ENCODE data around the gene SRP68.

DNA sequence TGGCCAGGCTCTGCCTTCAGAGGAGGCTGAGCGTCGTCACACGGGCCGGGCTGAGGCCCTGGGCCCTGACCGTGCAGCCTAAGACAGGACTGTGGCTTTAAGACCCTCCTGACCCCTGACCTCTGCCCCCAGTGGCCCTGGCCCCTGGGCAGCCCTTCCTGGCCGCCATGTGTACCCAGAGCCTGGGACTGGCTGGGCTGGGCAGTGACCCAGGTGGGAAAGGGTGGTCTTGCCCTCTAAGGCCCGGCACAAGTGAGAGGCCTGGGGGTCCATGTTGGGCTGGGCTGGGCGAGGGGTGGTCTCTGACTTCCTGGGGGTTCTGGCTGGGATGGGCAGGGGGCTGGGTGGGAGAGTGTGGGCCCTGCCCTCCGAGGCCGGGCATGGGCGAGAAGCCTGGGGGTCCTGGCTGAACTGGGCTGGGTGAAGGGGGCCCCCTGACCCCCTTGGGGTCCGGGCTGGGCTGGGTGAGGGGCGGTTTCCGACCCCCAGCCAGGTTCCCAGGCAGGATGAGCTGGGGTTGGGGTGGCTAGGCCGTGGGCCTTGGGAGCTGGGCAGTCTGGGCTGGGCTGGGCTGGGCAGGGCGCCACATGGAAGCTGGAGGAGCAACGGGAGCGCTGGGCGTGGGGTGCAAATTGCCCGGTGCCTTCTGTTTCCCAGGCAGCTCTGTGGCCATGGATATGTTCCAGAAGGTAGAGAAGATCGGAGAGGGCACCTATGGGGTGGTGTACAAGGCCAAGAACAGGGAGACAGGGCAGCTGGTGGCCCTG, 71.4 kb downstream of the SRP68 start, which contains the start of gene CDK3:
- TF ChIP-seq NELFE (IDR thresholded peaks at IDR 0.05; ENCODE audit: insufficient read depth, insufficient read length) (no peak), NRF1 (conservative IDR thresholded peaks at IDR 0.05 in 1 of 2, IDR thresholded peaks at IDR 0.05 in 1 of 2) (no peak), NCOA4 (IDR thresholded peaks at IDR 0.05; ENCODE audit: partially characterized antibody) (no peak), TCF7L2 (IDR thresholded peaks at IDR 0.05; ENCODE audit: low read depth, low read length) (no peak)
- TF ChIP-seq, protein P1, sequence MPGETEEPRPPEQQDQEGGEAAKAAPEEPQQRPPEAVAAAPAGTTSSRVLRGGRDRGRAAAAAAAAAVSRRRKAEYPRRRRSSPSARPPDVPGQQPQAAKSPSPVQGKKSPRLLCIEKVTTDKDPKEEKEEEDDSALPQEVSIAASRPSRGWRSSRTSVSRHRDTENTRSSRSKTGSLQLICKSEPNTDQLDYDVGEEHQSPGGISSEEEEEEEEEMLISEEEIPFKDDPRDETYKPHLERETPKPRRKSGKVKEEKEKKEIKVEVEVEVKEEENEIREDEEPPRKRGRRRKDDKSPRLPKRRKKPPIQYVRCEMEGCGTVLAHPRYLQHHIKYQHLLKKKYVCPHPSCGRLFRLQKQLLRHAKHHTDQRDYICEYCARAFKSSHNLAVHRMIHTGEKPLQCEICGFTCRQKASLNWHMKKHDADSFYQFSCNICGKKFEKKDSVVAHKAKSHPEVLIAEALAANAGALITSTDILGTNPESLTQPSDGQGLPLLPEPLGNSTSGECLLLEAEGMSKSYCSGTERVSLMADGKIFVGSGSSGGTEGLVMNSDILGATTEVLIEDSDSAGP (CRISPR knock-in tag; IDR thresholded peaks at IDR 0.05) = no peak
